Stimulated activated CD4-positive, alpha-beta T cell treated with anti-CD3 and anti-CD28 coated beads, Interleukin-2, amount 100 ng/mL, for 24 hours (primary cell): Measurements from ENCODE around the gene RCAN1.
A peak's percentile ranks its signal among the peaks of the same experiment; 100 is the strongest.
"Not testable (repeated sequence)": the region's sequence is repeated elsewhere in the genome, so short reads cannot be mapped to it uniquely, and the experiment has no call there.

Source experiments
- DNase-seq, 2 donors: peaks; one replicate each; pipeline ENCODE4 v3.0.0-alpha.2; 2020

Gene RCAN1

DNA sequence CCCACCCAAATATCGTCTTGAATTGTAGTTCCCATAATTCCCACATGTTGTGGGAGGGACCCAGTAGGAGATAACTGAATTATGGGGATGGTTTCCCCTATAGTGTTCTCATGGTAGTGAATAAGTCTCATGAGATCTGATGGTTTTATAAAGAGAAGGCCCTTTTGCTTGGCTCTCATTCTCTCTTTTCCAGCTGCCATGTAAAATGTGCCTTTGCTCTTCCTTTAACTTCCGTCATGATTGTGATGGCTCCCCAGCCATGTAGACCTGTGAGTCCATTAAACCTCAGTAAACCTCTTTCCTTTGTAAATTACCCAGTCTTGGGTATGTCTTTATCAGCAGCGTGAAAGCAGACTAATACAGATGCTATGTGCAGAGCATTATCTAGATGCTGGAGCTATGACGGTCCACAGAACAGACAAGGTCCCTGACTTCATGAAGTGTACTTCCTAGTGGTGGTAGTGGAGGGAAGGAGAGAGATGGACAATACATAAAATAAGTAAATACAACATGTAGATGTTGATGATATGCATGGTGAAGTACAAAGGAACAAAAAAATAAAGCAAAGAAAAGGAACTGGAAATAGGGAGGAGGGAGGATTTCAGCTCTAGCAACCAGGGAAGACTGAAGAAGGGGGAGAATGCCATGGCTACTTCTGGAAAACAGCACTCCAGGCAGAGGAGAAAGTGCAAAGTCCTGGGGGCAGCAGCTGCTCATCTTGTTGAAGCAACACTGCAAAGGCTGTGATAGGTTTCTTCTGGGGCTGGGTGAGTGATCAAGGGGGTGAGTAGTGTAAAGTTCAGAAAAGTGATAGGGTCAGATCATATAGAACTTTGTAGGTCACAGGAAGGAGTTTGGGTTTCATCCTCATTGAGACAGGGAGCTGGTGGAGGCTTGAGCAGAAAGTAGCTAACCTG, 6.8 kb upstream of the RCAN1 start:
- DNase-seq = peak in 1 of 2 donors; percentile 3

DNA sequence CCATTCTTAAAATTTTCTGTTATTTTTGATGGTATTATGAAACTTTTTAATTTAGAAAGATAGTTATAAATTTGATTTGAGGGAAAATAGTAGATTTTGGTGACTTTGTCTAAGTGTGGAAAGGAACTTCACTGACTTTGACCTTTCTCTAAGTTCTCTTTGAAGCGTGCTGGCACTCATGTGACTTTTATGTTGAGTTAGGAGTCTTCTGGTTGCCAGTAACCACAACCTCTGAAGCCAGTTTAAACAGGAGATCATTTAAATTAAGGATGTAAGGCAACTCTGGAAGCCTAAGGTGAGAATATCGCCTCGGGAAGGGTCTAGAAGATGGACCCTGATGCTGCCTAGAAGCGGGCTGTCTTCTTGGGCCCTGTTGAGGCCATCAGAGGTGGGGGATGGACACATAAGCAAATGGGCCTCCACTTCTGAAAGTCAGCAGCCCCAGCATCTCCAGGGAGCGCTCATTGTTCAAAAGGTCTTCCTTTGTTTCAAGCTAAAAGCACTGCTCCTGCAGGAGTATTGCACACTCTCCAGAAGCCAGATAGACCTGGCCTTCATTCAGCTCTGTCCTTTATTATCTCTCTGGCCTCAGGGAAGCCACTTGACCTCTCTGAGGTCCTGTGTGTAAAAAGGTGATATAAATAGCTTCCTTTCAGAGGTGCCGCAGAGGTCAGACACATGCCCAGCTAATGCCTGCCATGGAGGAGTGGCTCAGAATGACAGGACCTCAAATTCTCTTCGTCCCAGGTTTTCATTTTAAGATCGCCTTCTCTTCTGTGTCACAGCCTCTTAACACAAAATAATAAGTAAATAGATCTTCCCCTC, 5.1 kb upstream of the RCAN1 start:
- DNase-seq = peak in 1 of 2 donors; percentile 4

DNA sequence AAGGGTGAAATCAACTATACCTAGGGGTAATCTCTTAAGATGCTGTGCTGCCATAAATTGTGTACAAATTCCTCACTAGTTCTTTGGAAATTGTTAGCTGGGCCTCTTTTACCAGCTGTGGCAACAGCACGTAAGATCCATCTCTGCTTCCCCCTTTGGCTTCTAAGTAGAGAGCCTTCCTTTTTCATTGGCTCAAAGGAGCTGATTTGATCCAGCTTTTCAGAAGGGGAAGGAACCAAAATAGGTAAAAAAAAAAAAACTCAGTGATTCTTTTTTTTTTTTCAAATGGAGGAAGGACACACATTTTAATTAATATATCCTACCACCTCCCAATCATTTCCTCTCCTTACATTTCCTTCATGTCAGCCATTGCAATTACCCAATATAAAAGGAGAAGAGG, 4.0 kb upstream of the RCAN1 start:
- no peak for DNase-seq

- DNase-seq = no peak
These were observed 2.9 kb upstream of the RCAN1 start for GRCh38 chr21:34617753-34618339.

DNA sequence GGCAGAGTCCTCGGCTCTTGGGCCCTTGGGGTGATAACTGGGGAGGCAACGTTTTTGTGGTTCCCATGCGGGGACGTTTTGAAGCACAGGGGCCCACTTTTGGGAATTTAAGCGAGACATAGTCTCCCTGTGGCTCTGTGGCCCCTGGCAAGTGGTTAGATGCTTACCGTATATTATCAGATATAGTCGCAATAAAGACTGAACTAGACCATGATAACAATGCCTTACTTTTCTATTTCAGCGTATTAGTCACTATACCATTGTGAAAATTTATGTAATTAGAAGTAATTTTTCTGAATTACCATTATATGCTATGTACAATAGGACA, 538 bp upstream of the RCAN1 start:
- no peak for DNase-seq

DNA sequence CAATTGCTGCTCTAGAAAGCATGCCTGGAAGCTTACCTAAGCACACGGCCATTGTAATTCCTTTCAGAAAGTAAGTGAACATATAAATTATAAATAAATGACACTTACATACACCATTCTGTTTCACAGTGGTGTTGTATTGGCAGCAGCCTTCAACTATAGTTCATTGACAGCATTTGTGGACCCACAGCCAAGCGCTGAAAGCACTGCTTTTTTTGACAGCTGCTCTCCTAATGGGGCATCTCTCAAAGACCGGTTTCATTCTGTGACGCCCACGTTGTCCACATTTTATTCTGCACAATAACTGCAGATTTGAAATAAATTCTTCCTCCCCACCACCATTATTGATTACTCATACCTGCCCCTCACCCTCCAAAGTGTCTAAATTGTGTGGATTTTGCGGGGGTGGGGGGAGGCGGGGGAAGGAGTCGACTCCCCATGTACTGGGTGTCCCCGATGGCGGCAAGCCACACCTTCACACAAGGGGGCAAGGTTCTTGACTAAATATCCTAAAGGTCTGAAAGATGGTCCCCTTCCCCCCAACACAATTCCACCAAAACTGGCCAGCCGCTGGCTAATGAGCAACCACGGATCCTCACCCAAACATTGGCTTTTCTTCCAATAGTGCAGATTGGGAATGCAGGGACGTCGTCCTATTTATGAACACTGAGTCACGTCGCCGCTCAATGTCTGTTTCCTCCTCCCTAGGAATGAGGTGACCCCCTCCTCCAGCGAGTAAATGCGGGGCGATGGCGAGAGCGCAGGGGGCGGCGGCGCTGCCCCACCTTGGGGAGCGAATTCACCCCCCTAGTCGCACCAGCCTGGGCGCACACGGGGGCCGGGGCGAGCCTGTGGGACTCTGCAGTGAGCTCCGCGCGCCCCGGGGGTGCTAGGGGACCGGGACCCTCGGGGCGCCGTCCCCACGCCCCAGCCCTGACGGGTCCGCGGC, 960 bp downstream of the RCAN1 start:
- DNase-seq = peak in 1 of 2 donors; percentile 18

GRCh38 chr21:34612557-34612956, 2.4 kb downstream of the RCAN1 start:
- no peak for DNase-seq

- DNase-seq = no peak
These were observed 2.9 kb downstream of the RCAN1 start for GRCh38 chr21:34612056-34612455.

GRCh38 chr21:34611528-34611927, 3.4 kb downstream of the RCAN1 start:
- DNase-seq = no peak

DNA sequence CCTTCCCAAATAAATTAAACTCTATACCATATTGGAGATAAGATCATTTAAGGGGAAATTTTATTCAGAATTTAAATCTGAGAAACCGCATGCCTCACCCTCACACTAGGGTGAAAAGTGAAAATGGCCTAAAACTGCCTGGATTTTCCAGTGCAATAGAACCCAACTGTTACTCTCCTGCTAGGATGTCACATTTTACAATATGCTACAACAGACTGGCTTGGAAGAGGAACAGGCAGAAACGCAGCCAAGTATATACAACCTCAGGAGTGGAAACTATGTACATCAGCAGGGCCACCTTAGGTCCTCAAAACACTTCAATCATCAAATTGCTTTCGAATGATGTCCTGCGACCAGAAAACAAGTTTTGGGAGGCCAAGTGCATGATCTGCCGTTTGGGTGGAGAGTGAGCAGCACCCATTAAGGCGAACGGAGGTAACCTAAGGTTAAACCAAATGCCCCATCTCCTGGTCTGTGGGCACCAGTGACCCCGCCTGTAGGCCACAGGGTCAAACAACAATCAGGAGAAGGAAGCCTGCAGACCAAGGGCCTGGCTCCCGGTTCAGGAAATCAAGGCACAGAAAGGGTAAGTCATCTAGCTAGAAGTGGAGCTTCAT, 4.9 kb downstream of the RCAN1 start:
- DNase-seq = no peak

- no peak for DNase-seq
These were observed 5.5 kb downstream of the RCAN1 start for GRCh38 chr21:34609244-34609932.

DNA sequence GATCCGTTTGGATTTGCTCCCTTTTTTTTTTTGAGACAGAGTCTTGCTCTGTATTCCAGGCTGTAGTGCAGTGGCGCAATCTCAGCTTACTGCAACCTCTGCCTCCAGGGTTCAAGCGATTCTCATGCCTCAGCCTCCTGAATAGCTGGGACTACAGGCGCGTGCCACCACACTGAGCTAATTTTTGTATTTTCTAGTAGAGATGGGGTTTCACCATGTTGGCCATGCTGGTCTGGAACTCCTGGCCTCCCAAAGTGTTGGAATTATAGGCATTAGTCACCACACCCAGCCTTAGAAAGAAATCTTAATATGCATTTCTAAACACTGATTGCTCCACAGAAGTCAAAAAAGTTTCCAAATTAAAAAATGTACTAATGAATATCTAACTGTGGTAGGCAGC, 7.5 kb downstream of the RCAN1 start:
- not testable (repeated sequence) for DNase-seq

GRCh38 chr21:34606621-34607020, 8.3 kb downstream of the RCAN1 start:
- DNase-seq = no peak

DNA sequence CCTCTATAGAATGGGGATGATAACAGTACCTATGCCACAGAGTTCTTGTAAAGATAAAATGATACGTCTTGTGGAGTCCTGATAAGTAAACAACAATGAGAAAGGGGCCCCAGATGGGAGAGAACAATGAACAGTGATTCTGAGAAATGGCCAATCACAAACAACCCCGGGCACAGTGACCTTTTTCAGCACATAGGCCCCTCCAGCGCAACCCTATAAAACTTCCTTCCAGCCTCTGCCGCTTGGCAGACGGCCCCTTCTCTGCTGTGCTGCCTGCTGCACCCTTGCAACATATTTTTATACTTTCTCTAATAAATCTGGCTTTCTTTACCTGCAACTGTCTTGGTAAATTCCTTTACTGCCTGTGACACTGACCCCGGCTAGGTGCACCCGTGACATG, 8.9 kb downstream of the RCAN1 start:
- no peak for DNase-seq

GRCh38 chr21:34604956-34605355, 10.0 kb downstream of the RCAN1 start:
- not testable (repeated sequence) for DNase-seq

DNA sequence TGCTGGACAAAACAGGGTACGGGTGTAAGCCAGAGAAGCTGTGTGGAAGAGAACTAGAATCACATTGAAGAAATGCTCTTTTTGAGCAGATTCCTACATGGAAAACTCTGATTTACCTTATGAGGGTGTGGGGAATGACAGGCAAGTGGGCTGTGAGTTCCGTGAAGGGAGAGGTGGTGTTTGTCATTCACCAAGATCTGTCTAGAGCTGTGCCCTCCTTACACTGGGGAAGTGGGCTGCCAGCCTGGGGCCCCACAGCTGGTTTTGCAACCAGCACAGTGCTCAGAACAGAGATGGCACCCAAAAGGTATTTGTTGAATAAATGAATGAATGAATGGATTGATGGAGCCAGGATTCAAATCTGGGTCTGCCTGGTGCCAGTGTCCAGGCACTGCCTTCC, 10.4 kb downstream of the RCAN1 start:
- DNase-seq = no peak

GRCh38 chr21:34603710-34604057, 11.2 kb downstream of the RCAN1 start:
- DNase-seq = no peak

DNA sequence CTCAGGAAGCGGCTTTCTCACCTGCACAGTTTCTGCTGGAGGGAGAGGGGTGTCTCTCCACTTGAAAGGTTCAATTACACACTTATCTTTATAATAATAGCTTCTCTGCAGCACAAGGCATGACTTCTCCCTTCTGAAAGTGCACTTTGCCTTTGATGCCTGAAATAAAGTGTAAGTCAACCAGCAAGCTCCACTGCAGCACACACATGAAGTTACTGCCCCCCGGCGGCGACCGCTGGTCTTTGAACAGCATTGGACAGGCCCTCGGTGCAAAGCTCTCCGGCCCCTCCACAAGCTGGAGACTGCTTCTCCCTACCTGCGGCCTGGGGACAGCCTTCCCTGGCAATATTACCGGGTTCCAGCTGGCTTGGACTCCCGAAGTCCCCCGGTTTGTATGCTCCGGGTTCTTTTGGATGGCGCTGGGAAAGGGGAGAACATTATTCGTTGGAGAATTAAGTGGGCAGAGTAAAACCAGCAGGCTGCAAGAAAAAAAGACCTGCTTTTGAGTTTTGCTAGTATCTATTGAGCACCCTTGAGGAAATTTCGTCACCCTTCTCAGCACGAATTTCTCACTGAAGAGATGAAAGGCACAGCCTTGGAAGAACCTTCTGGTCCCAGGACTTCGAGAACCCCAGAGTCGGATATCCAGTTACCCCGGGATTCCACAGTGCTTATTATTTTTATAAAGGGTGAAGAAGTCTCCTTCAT, 11.8 kb downstream of the RCAN1 start:
- peak; percentile 73 to 76 for DNase-seq

- no peak for DNase-seq
These were observed 12.9 kb downstream of the RCAN1 start for GRCh38 chr21:34602061-34602460.

DNA sequence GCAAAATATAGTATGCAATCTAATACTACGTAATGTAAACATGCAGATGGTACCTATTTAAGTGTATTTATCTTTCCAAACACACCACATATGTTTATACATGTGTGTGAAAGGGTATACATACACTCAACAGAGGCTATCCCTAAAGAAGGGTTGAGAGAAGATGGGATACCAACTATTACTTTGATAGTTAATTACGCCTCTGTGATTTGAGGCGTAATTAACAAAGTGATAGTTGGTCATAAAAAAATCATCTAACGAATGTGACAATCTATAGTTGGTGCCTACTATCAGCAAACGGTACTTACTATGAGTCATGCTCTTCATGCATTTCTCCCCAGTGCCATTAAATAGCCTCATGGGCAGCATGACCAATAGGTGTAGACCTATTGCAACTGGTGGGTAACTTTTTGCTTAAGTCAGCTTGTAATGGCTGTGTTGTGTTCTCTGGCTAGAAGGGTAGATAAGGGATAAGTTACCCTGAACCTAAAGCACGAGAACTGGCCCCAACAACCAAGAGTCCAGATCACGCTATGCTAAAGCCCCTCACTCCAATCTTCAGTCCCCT, 15.3 kb downstream of the RCAN1 start:
- DNase-seq = no peak
